ENCODE measurements around the gene ALDH1A1.

Gene ALDH1A1

DNA sequence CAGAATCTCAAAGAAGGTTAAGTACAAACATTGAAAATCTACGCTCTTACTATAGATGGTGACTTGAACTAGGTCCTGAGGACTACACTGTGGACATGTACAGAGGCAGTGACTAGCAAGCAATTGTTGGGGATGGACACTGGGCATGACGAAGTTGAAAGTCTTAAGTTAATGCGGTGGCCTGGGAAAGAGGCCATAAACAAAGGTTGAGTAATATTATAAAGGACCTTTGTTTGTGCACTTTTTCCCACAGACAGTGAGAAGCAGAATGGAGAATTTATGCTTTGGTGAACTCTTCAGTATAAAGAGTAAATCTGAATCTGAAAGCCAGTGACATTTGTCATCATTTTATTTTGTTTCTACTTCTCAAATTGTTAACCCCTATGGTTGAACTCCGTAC is 15.3 kb downstream of the ALDH1A1 start:
- H3K4me3 ChIP-seq (ENCODE audit: low read depth, low read length), result no peak overlapping the region
- TF ChIP-seq, protein P1, sequence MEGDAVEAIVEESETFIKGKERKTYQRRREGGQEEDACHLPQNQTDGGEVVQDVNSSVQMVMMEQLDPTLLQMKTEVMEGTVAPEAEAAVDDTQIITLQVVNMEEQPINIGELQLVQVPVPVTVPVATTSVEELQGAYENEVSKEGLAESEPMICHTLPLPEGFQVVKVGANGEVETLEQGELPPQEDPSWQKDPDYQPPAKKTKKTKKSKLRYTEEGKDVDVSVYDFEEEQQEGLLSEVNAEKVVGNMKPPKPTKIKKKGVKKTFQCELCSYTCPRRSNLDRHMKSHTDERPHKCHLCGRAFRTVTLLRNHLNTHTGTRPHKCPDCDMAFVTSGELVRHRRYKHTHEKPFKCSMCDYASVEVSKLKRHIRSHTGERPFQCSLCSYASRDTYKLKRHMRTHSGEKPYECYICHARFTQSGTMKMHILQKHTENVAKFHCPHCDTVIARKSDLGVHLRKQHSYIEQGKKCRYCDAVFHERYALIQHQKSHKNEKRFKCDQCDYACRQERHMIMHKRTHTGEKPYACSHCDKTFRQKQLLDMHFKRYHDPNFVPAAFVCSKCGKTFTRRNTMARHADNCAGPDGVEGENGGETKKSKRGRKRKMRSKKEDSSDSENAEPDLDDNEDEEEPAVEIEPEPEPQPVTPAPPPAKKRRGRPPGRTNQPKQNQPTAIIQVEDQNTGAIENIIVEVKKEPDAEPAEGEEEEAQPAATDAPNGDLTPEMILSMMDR (IDR thresholded peaks at IDR 0.05; ENCODE audit: low read depth, low read length), result no peak
- TF ChIP-seq MYC (IDR thresholded peaks at IDR 0.05; ENCODE audit: low read depth, low read length) (no peak), MAX (IDR thresholded peaks at IDR 0.05; ENCODE audit: low read depth, low read length) (no peak), POLR2A (IDR thresholded peaks at IDR 0.05; ENCODE audit: extremely low read depth, insufficient read length) (no peak)
- DNase-seq (ENCODE audit: low read depth), result no peak

DNA sequence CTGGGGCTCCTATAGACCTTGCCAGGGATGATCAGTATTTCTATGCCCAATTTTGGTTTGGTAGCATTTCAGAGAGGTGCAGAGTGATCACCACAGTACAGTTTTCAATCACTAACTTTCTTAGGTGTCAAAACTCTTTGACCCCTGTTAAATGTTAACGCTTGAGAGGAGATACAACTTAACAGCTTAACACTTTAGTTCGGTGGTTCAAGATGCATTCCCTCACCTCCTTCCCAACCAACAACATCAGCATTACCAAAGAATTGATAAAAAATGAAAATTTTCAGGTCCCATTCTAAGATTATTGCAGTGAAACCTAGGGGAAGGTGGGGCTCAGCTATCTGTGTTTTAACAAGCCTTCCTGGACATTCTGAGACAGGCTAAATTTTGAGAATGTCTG is 16.2 kb downstream of the ALDH1A1 start:
- DNase-seq (ENCODE audit: low read depth), result no peak
- no peak overlapping the region for H3K4me3 ChIP-seq (ENCODE audit: low read depth, low read length)
- TF ChIP-seq MYC (IDR thresholded peaks at IDR 0.05; ENCODE audit: low read depth, low read length), result no peak
- TF ChIP-seq MAX (IDR thresholded peaks at IDR 0.05; ENCODE audit: low read depth, low read length), result no peak
- TF ChIP-seq POLR2A (IDR thresholded peaks at IDR 0.05; ENCODE audit: extremely low read depth, insufficient read length), result no peak
- TF ChIP-seq, protein P1 (IDR thresholded peaks at IDR 0.05; ENCODE audit: low read depth, low read length), result no peak

GRCh38 chr9:72936266-72936665 is 16.6 kb downstream of the ALDH1A1 start:
- no peak overlapping the region for H3K4me3 ChIP-seq (ENCODE audit: low read depth, low read length)
- no peak for DNase-seq (ENCODE audit: low read depth)
- TF ChIP-seq MAX (IDR thresholded peaks at IDR 0.05; ENCODE audit: low read depth, low read length) (no peak), MYC (IDR thresholded peaks at IDR 0.05; ENCODE audit: low read depth, low read length) (no peak), POLR2A (IDR thresholded peaks at IDR 0.05; ENCODE audit: extremely low read depth, insufficient read length) (no peak)
- TF ChIP-seq, protein P1 (IDR thresholded peaks at IDR 0.05; ENCODE audit: low read depth, low read length), result no peak

GRCh38 chr9:72935595-72935994 is 17.3 kb downstream of the ALDH1A1 start:
- DNase-seq (ENCODE audit: low read depth), result no peak
- TF ChIP-seq, protein P1 (IDR thresholded peaks at IDR 0.05; ENCODE audit: low read depth, low read length), result no peak
- TF ChIP-seq POLR2A (IDR thresholded peaks at IDR 0.05; ENCODE audit: extremely low read depth, insufficient read length), result no peak
- TF ChIP-seq MYC (IDR thresholded peaks at IDR 0.05; ENCODE audit: low read depth, low read length), result no peak
- TF ChIP-seq MAX (IDR thresholded peaks at IDR 0.05; ENCODE audit: low read depth, low read length), result no peak
- no peak overlapping the region for H3K4me3 ChIP-seq (ENCODE audit: low read depth, low read length)

DNA sequence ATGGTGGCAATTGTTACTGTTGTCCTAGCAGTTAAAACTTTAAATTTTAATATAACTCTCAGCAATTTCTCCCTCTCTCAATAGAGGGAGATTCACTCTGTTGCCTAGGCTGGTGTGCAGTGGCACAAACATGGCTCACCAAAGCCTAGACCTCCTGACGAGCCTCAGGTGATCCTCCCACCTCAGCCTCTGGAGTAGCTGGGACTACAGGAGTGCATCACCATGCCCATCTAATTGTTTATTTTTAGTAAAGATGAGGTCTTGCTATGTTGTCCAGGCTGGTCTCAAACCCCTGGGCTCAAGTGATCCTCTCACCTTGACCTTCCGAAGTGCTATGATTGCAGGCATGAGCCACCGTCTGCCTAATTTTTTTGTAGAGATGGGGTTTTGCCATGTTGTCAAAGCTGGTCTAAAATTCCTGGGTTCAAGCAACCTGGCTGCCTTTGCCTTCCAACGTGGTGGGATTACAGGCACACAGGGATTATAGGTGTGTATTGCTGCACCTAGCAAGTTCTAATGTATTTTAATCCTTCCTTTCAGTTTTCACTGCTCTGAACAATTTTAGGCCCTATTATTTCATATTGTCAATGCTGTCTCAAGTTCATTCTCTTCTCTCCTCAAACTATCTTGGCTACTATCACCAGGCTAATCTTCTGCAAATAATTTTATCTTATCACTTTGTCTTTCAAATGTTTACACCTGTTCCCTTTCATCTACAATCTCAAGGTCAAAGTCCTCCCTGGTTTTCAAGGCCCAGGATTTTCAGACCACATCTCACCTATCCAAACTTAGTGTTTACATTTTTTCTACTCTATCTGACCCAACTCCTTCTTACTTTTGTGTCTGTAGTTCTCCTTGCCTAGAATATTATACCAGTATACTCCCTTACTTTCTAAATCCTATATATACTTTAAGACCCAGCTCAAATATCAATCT is 18.9 kb downstream of the ALDH1A1 start:
- DNase-seq (ENCODE audit: low read depth), result no peak
- H3K4me3 ChIP-seq (ENCODE audit: low read depth, low read length), result no peak overlapping the region
- TF ChIP-seq MAX (IDR thresholded peaks at IDR 0.05; ENCODE audit: low read depth, low read length) (no peak), MYC (IDR thresholded peaks at IDR 0.05; ENCODE audit: low read depth, low read length) (no peak)
- TF ChIP-seq, protein P1 (IDR thresholded peaks at IDR 0.05; ENCODE audit: low read depth, low read length), result no peak

All from NB4 (cell line).